NB4 (cell line): ENCODE measurements around the gene FKBP14.
A peak's percentile ranks its signal among the peaks of the same experiment; 100 is the strongest.

Experiments
- DNase-seq: peaks from one replicate; pipeline ENCODE4 v3.0.0; 2010; ENCODE audit warnings: low read depth
- H3K4me3 ChIP-seq: one replicate; pipeline ENCODE4 v1.5.1; 2011; ENCODE audit warnings: mild to moderate bottlenecking, low read depth, low read length, moderate library complexity
- CTCF ChIP-seq: IDR thresholded peaks from one replicate; pipeline ENCODE4 v1.5.1; 2012; ENCODE audit warnings: low read depth, low read length
- MAX ChIP-seq: IDR thresholded peaks from 2 replicates; pipeline ENCODE4 v1.6.1; 2011; ENCODE audit warnings: low read depth, low read length
- MYC ChIP-seq: IDR thresholded peaks from 2 replicates; pipeline ENCODE4 v1.6.1; 2011; ENCODE audit warnings: low read depth, low read length
- POLR2A ChIP-seq: IDR thresholded peaks from 2 replicates; pipeline ENCODE4 v1.6.1; 2011; ENCODE audit warnings: mild to moderate bottlenecking; ENCODE audit not compliant: insufficient read length; ENCODE audit errors: extremely low read depth

Gene FKBP14

GRCh38 chr7:30029696-30030095, 3.2 kb upstream of the FKBP14 start:
- TF ChIP-seq CTCF (peak; percentile 3), POLR2A (no peak)
- DNase-seq = peak; percentile 56
- H3K4me3 ChIP-seq = peak overlapping the region; percentile 84

- peak overlapping the region; percentile 84 for H3K4me3 ChIP-seq
- DNase-seq = peak; percentile 72
Observed at GRCh38 chr7:30028749-30029635, 2.5 kb upstream of the FKBP14 start.

GRCh38 chr7:30028216-30028748, 1.8 kb upstream of the FKBP14 start, which contains the start of gene PLEKHA8:
TSS of gene PLEKHA8 (plus strand) at chr7:30028412. CDS start at chr7:30028763, 351 bp downstream.
- peak within 1 kb of the TSS; percentile 84 for H3K4me3 ChIP-seq
- DNase-seq = peak; percentile 95
- TF ChIP-seq POLR2A (peak; percentile 43), MYC (peak; percentile 65), MAX (peak; percentile 30; the same call in 1 of the 2 replicates), CTCF (no peak)

More at GRCh38 chr7:30028749-30029635, 2.5 kb upstream of the FKBP14 start:
- TF ChIP-seq POLR2A (no peak), MAX (no peak), CTCF (no peak), MYC (no peak)

- peak overlapping the region; percentile 84 for H3K4me3 ChIP-seq
- TF ChIP-seq CTCF (no peak), POLR2A (no peak), MAX (no peak)
- no peak for DNase-seq
Observed at GRCh38 chr7:30027740-30028215, 1.3 kb upstream of the FKBP14 start.

- no peak for DNase-seq
- peak overlapping the region; percentile 84 for H3K4me3 ChIP-seq
- TF ChIP-seq MAX (no peak), MYC (no peak), CTCF (no peak), POLR2A (no peak)
Observed at GRCh38 chr7:30027065-30027456, 559 bp upstream of the FKBP14 start.
